AG04450 (cell line): Measurements from ENCODE around the gene SDSL. TPM values are rescaled to one million over a fixed set of nuclear protein-coding genes. Genes with fewer than 3 reads are reported as not detected.

Source experiments
- CTCF ChIA-PET: fragments of 300-600, 350-600 bp; formaldehyde crosslinking; extraction: SDS; loops from one replicate; lab custom pipeline; 2022; ENCODE audit warnings: antibody characterized with exemption, inconsistent platforms; lab: Charles Lee
- POLR2A ChIA-PET: fragments of 350-600 bp; formaldehyde crosslinking; extraction: SDS; loops from one replicate; lab custom pipeline; 2021; ENCODE audit warnings: antibody characterized with exemption, inconsistent platforms; lab: Yijun Ruan, JAX
- DNase-seq: peaks from one replicate; pipeline ENCODE4 v3.0.0-alpha.2; 2011; ENCODE audit warnings: low read depth, low spot score
- H3K27ac ChIP-seq: one replicate; pipeline ENCODE4 v1.5.1; 2012; ENCODE audit warnings: low read depth, low read length, control low read depth
- H3K27me3 ChIP-seq: one replicate; pipeline ENCODE4 v1.6.0; 2012; ENCODE audit warnings: low read length; ENCODE audit not compliant: control insufficient read depth, insufficient read depth
- H3K4me3 ChIP-seq: 2 replicates; pipeline ENCODE4 v1.5.1; 2011; ENCODE audit warnings: mild to moderate bottlenecking, low read depth, low read length, control low read depth
- H3K9me3 ChIP-seq: 2 replicates; pipeline ENCODE4 v1.5.1; 2012; ENCODE audit warnings: low read length; ENCODE audit not compliant: control insufficient read depth, insufficient read depth
- CTCF ChIP-seq: IDR thresholded peaks from 2 replicates; pipeline ENCODE4 v1.5.1; 2011; ENCODE audit warnings: low read depth, low read length, control low read depth, inconsistent platforms
- polyA plus RNA-seq: library from polyadenylated mRNA; depleted of rRNA; stranded (reverse); fragments of >200 nt; gene quantifications from 2 replicates; pipeline ENCODE4 v1.2.3, GENCODE V29; 2011

SDSL gene
- polyA plus RNA-seq, 1 experiment: 10.0 TPM

GRCh38 chr12:113378291-113378690 lies 43.9 kb upstream of the SDSL start:
- ChIA-PET POLR2A (interaction anchor here (0.7 kb wide), 1 partner anchor 18 kb away, joined by 4 read pairs; no protein-coding TSS in a partner anchor), CTCF (interaction anchor here (0.7 kb wide), 2 partner anchors 64 to 83 kb away, joined by 3 read pairs; no protein-coding TSS in a partner anchor)
- Histone ChIP-seq H3K27me3 (no peaks in the 10 kb centered on the region), H3K27ac (no peak overlapping the region), H3K4me3 (no peak overlapping the region), H3K9me3 (no peaks in the 10 kb centered on the region)
- no peak for DNase-seq
- peak; percentile 31 for TF ChIP-seq CTCF

GRCh38 chr12:113381220-113381619 lies 41.0 kb upstream of the SDSL start:
- no peak overlapping the region for H3K27ac ChIP-seq
- POLR2A ChIA-PET: no interaction called here
- TF ChIP-seq CTCF: no peak
- no peaks in the 10 kb centered on the region for H3K9me3 ChIP-seq
- no peaks in the 10 kb centered on the region for H3K27me3 ChIP-seq
- no peak for DNase-seq
- no peak overlapping the region for H3K4me3 ChIP-seq
- CTCF ChIA-PET: no interaction called here

DNA sequence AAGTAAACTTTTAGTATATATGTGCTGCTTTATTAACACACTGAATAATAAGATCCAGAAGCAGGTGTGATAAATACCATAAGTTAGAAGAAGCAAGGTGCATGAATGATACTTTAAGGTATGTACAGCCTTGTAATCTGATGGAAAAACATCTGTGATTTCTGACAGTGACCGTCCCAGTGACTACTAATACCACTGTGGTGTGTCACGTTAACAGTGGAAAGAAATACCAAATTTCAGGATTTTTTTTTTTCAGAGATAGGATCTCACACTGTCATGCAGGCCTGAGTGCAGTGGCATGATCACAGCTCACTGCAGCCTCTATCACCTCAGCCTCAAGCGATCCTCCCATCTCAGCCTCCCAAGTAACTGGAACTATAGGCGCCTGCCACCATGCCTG lies 40.0 kb upstream of the SDSL start:
- Histone ChIP-seq H3K9me3 (no peaks in the 10 kb centered on the region), H3K27me3 (no peaks in the 10 kb centered on the region), H3K4me3 (no peak overlapping the region), H3K27ac (no peak overlapping the region)
- ChIA-PET CTCF (no interaction called here), POLR2A (no interaction called here)
- TF ChIP-seq CTCF: no peak
- DNase-seq: no peak

DNA sequence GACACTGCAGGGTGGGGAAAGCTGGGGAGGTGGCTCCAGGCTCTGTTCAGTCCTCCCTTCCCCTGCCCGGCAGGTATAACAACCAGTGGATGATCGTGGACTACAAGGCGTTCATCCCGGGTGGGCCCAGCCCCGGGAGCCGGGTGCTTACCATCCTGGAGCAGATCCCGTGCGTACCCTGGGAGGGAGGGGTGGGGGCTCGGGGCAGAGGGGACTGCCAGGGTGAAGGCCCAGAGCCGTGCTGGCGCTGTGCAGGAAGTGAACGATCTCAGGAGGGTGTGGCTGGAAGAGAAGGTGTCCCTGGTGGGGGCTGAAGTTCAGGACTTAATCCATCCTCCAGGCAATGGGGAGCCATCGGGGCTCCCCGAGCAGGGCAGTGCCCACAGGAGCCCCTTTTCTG lies 37.4 kb upstream of the SDSL start:
- TF ChIP-seq CTCF: no peak
- ChIA-PET POLR2A (no interaction called here), CTCF (no interaction called here)
- H3K27ac ChIP-seq: no peak overlapping the region
- no peaks in the 10 kb centered on the region for H3K9me3 ChIP-seq
- no peak overlapping the region for H3K4me3 ChIP-seq
- no peaks in the 10 kb centered on the region for H3K27me3 ChIP-seq
- DNase-seq: no peak

GRCh38 chr12:113385282-113385882 lies 36.8 kb upstream of the SDSL start:
- CTCF ChIA-PET: no interaction called here
- POLR2A ChIA-PET: no interaction called here
- no peak for DNase-seq
- no peak for TF ChIP-seq CTCF
- H3K9me3 ChIP-seq: no peaks in the 10 kb centered on the region
- H3K27me3 ChIP-seq: no peaks in the 10 kb centered on the region
- H3K4me3 ChIP-seq: no peak overlapping the region
- no peak overlapping the region for H3K27ac ChIP-seq
